ENCODE results near the gene CEP126. TPM values are rescaled to one million over a fixed set of nuclear protein-coding genes. Genes with fewer than 3 reads are reported as not detected.
A peak's percentile ranks its signal among the peaks of the same experiment; 100 is the strongest.
"Not testable (repeated sequence)": the region's sequence is repeated elsewhere in the genome, so short reads cannot be mapped to it uniquely, and the experiment has no call there.

CEP126 gene
- polyA plus RNA-seq, 4 donors, result 0.45 to 8.3 (median 0.85) TPM

- Histone ChIP-seq H3K27me3 (ENCODE audit: control insufficient read depth in 3 of 3, insufficient read depth in 3 of 3, low read length in 3 of 3) (no peaks in the 10 kb centered on the region), H3K9me3 (ENCODE audit: control insufficient read depth in 2 of 2, insufficient read depth in 1 of 2, low read depth in 1 of 2, low read length in 1 of 2) (no peaks in the 10 kb centered on the region), H3K36me3 (ENCODE audit: control insufficient read depth in 3 of 3, insufficient read depth in 2 of 3, low read depth in 1 of 3, low read length in 3 of 3) (no peaks in the 10 kb centered on the region), H3K27ac (ENCODE audit: low read depth in 1 of 3, low read length in 2 of 3) (no peak overlapping the region), H3K4me1 (ENCODE audit: control insufficient read depth in 3 of 3, insufficient read depth in 2 of 3, low read depth in 1 of 3, low read length in 2 of 3) (no peaks in the 10 kb centered on the region), H3K4me3 (ENCODE audit: low read depth in 1 of 3, low read length in 3 of 3) (no peak overlapping the region)
- 36 to 60% (median 53%) methylated on average over 1 of the region's 1 CpG for WGBS, 3 donors
- FAIRE-seq (no peak), DNase-seq (no peak)
These were observed 34.9 kb downstream of the CEP126 start for GRCh38 chr11:101949680-101950220.

GRCh38 chr11:101955278-101955677, 40.5 kb downstream of the CEP126 start:
- DNase-seq (no peak), FAIRE-seq (no peak)
- Histone ChIP-seq H3K27me3 (ENCODE audit: control insufficient read depth in 3 of 3, insufficient read depth in 3 of 3, low read length in 3 of 3) (no peaks in the 10 kb centered on the region), H3K27ac (ENCODE audit: low read depth in 1 of 3, low read length in 2 of 3) (no peak overlapping the region), H3K36me3 (ENCODE audit: control insufficient read depth in 3 of 3, insufficient read depth in 2 of 3, low read depth in 1 of 3, low read length in 3 of 3) (no peaks in the 10 kb centered on the region), H3K9me3 (ENCODE audit: control insufficient read depth in 2 of 2, insufficient read depth in 1 of 2, low read depth in 1 of 2, low read length in 1 of 2) (no peaks in the 10 kb centered on the region), H3K4me3 (ENCODE audit: low read depth in 1 of 3, low read length in 3 of 3) (no peak overlapping the region), H3K4me1 (ENCODE audit: control insufficient read depth in 3 of 3, insufficient read depth in 2 of 3, low read depth in 1 of 3, low read length in 2 of 3) (no peaks in the 10 kb centered on the region)
- WGBS, 3 donors, result 75 to 86% (median 78%) methylated on average over 3 of the region's 3 CpGs

- Histone ChIP-seq H3K27ac (ENCODE audit: low read depth in 1 of 3, low read length in 2 of 3) (no peak overlapping the region), H3K4me1 (ENCODE audit: control insufficient read depth in 3 of 3, insufficient read depth in 2 of 3, low read depth in 1 of 3, low read length in 2 of 3) (no peaks in the 10 kb centered on the region), H3K4me3 (ENCODE audit: low read depth in 1 of 3, low read length in 3 of 3) (no peak overlapping the region), H3K27me3 (ENCODE audit: control insufficient read depth in 3 of 3, insufficient read depth in 3 of 3, low read length in 3 of 3) (no peaks in the 10 kb centered on the region), H3K36me3 (ENCODE audit: control insufficient read depth in 3 of 3, insufficient read depth in 2 of 3, low read depth in 1 of 3, low read length in 3 of 3) (no peaks in the 10 kb centered on the region), H3K9me3 (ENCODE audit: control insufficient read depth in 2 of 2, insufficient read depth in 1 of 2, low read depth in 1 of 2, low read length in 1 of 2) (no peaks in the 10 kb centered on the region)
- no peak for DNase-seq
- WGBS, 3 donors, result 83 to 92% (median 88%) methylated on average over 5 of the region's 5 CpGs
- no peak for FAIRE-seq
These were observed 40.9 kb downstream of the CEP126 start for GRCh38 chr11:101955701-101956100.

GRCh38 chr11:101960231-101960630, 45.4 kb downstream of the CEP126 start:
- Histone ChIP-seq H3K36me3 (ENCODE audit: control insufficient read depth in 3 of 3, insufficient read depth in 2 of 3, low read depth in 1 of 3, low read length in 3 of 3) (no peaks in the 10 kb centered on the region), H3K4me3 (ENCODE audit: low read depth in 1 of 3, low read length in 3 of 3) (no peak overlapping the region), H3K4me1 (ENCODE audit: control insufficient read depth in 3 of 3, insufficient read depth in 2 of 3, low read depth in 1 of 3, low read length in 2 of 3) (no peaks in the 10 kb centered on the region), H3K27ac (ENCODE audit: low read depth in 1 of 3, low read length in 2 of 3) (no peak overlapping the region), H3K9me3 (ENCODE audit: control insufficient read depth in 2 of 2, insufficient read depth in 1 of 2, low read depth in 1 of 2, low read length in 1 of 2) (no peaks in the 10 kb centered on the region), H3K27me3 (ENCODE audit: control insufficient read depth in 3 of 3, insufficient read depth in 3 of 3, low read length in 3 of 3) (no peaks in the 10 kb centered on the region)
- WGBS, 3 donors, result 76 to 87% (median 86%) methylated on average over 1 of the region's 1 CpG
- FAIRE-seq (no peak), DNase-seq (no peak)

- H3K27ac ChIP-seq (ENCODE audit: low read depth in 1 of 3, low read length in 2 of 3); H3K4me3 ChIP-seq (ENCODE audit: low read depth in 1 of 3, low read length in 3 of 3); H3K4me1 ChIP-seq (ENCODE audit: control insufficient read depth in 3 of 3, insufficient read depth in 2 of 3, low read depth in 1 of 3, low read length in 2 of 3); DNase-seq; H3K36me3 ChIP-seq (ENCODE audit: control insufficient read depth in 3 of 3, insufficient read depth in 2 of 3, low read depth in 1 of 3, low read length in 3 of 3); H3K9me3 ChIP-seq (ENCODE audit: control insufficient read depth in 2 of 2, insufficient read depth in 1 of 2, low read depth in 1 of 2, low read length in 1 of 2); H3K27me3 ChIP-seq (ENCODE audit: control insufficient read depth in 3 of 3, insufficient read depth in 3 of 3, low read length in 3 of 3); FAIRE-seq: not testable (repeated sequence)
- WGBS, 3 donors, result 92 to 96% (median 95%) methylated on average over 10 of the region's 10 CpGs
These were observed 49.4 kb downstream of the CEP126 start for GRCh38 chr11:101964200-101964599.

GRCh38 chr11:101974255-101974654, 59.4 kb downstream of the CEP126 start:
- H3K36me3 ChIP-seq (ENCODE audit: control insufficient read depth in 3 of 3, insufficient read depth in 2 of 3, low read depth in 1 of 3, low read length in 3 of 3), result no peaks in the 10 kb centered on the region
- H3K27ac ChIP-seq (ENCODE audit: low read depth in 1 of 3, low read length in 2 of 3), result no peak overlapping the region
- H3K4me3 ChIP-seq (ENCODE audit: low read depth in 1 of 3, low read length in 3 of 3), result no peak overlapping the region
- 25 to 39% (median 37%) methylated on average over 2 of the region's 2 CpGs for WGBS, 3 donors
- FAIRE-seq (no peak), DNase-seq (no peak)
- H3K9me3 ChIP-seq (ENCODE audit: control insufficient read depth in 2 of 2, insufficient read depth in 1 of 2, low read depth in 1 of 2, low read length in 1 of 2), result no peaks in the 10 kb centered on the region
- no peaks in the 10 kb centered on the region for H3K27me3 ChIP-seq (ENCODE audit: control insufficient read depth in 3 of 3, insufficient read depth in 3 of 3, low read length in 3 of 3)
- no peaks in the 10 kb centered on the region for H3K4me1 ChIP-seq (ENCODE audit: control insufficient read depth in 3 of 3, insufficient read depth in 2 of 3, low read depth in 1 of 3, low read length in 2 of 3)

- 33 to 69% (median 53%) methylated on average over 1 of the region's 1 CpG for WGBS, 3 donors
These were observed 60.0 kb downstream of the CEP126 start for GRCh38 chr11:101974771-101975170.

GRCh38 chr11:101975734-101976133, 60.9 kb downstream of the CEP126 start:
- Histone ChIP-seq H3K4me3 (ENCODE audit: low read depth in 1 of 3, low read length in 3 of 3) (no peak overlapping the region), H3K27me3 (ENCODE audit: control insufficient read depth in 3 of 3, insufficient read depth in 3 of 3, low read length in 3 of 3) (no peaks in the 10 kb centered on the region), H3K9me3 (ENCODE audit: control insufficient read depth in 2 of 2, insufficient read depth in 1 of 2, low read depth in 1 of 2, low read length in 1 of 2) (no peaks in the 10 kb centered on the region), H3K36me3 (ENCODE audit: control insufficient read depth in 3 of 3, insufficient read depth in 2 of 3, low read depth in 1 of 3, low read length in 3 of 3) (no peaks in the 10 kb centered on the region), H3K27ac (ENCODE audit: low read depth in 1 of 3, low read length in 2 of 3) (no peak overlapping the region), H3K4me1 (ENCODE audit: control insufficient read depth in 3 of 3, insufficient read depth in 2 of 3, low read depth in 1 of 3, low read length in 2 of 3) (no peaks in the 10 kb centered on the region)
- 81 to 91% (median 85%) methylated on average over 2 of the region's 2 CpGs for whole genome bisulfite sequencing, 3 donors
- no peak for DNase-seq
- no peak for FAIRE-seq

More at GRCh38 chr11:101974771-101975170, 60.0 kb downstream of the CEP126 start:
- Histone ChIP-seq H3K27ac (ENCODE audit: low read depth in 1 of 3, low read length in 2 of 3) (no peak overlapping the region), H3K4me3 (ENCODE audit: low read depth in 1 of 3, low read length in 3 of 3) (no peak overlapping the region), H3K4me1 (ENCODE audit: control insufficient read depth in 3 of 3, insufficient read depth in 2 of 3, low read depth in 1 of 3, low read length in 2 of 3) (no peaks in the 10 kb centered on the region), H3K27me3 (ENCODE audit: control insufficient read depth in 3 of 3, insufficient read depth in 3 of 3, low read length in 3 of 3) (no peaks in the 10 kb centered on the region), H3K36me3 (ENCODE audit: control insufficient read depth in 3 of 3, insufficient read depth in 2 of 3, low read depth in 1 of 3, low read length in 3 of 3) (no peaks in the 10 kb centered on the region), H3K9me3 (ENCODE audit: control insufficient read depth in 2 of 2, insufficient read depth in 1 of 2, low read depth in 1 of 2, low read length in 1 of 2) (no peaks in the 10 kb centered on the region)
- no peak for DNase-seq
- no peak for FAIRE-seq

GRCh38 chr11:101987370-101987769, 72.6 kb downstream of the CEP126 start:
- Histone ChIP-seq H3K9me3 (ENCODE audit: control insufficient read depth in 2 of 2, insufficient read depth in 1 of 2, low read depth in 1 of 2, low read length in 1 of 2) (no peaks in the 10 kb centered on the region), H3K4me3 (ENCODE audit: low read depth in 1 of 3, low read length in 3 of 3) (no peak overlapping the region), H3K27me3 (ENCODE audit: control insufficient read depth in 3 of 3, insufficient read depth in 3 of 3, low read length in 3 of 3) (no peaks in the 10 kb centered on the region), H3K36me3 (ENCODE audit: control insufficient read depth in 3 of 3, insufficient read depth in 2 of 3, low read depth in 1 of 3, low read length in 3 of 3) (no peaks in the 10 kb centered on the region), H3K27ac (ENCODE audit: low read depth in 1 of 3, low read length in 2 of 3) (no peak overlapping the region), H3K4me1 (ENCODE audit: control insufficient read depth in 3 of 3, insufficient read depth in 2 of 3, low read depth in 1 of 3, low read length in 2 of 3) (no peaks in the 10 kb centered on the region)
- FAIRE-seq (no peak), DNase-seq (peak in 1 of 2 donors; percentile 55)
- WGBS, 3 donors, result 83 to 95% (median 86%) methylated on average over 2 of the region's 2 CpGs
